NB4 (cell line): ENCODE results near the gene KLC4.
"Not testable (repeated sequence)": the region's sequence is repeated elsewhere in the genome, so short reads cannot be mapped to it uniquely, and the experiment has no call there.

Source experiments
- DNase-seq: peaks from one replicate; pipeline ENCODE4 v3.0.0; 2010; ENCODE audit warnings: low read depth
- H3K4me3 ChIP-seq: one replicate; pipeline ENCODE4 v1.5.1; 2011; ENCODE audit warnings: mild to moderate bottlenecking, low read depth, low read length, moderate library complexity
- CTCF ChIP-seq: IDR thresholded peaks from one replicate; pipeline ENCODE4 v1.5.1; 2012; ENCODE audit warnings: low read depth, low read length
- MAX ChIP-seq: IDR thresholded peaks from 2 replicates; pipeline ENCODE4 v1.6.1; 2011; ENCODE audit warnings: low read depth, low read length
- MYC ChIP-seq: IDR thresholded peaks from 2 replicates; pipeline ENCODE4 v1.6.1; 2011; ENCODE audit warnings: low read depth, low read length
- POLR2A ChIP-seq: IDR thresholded peaks from 2 replicates; pipeline ENCODE4 v1.6.1; 2011; ENCODE audit warnings: mild to moderate bottlenecking; ENCODE audit not compliant: insufficient read length; ENCODE audit errors: extremely low read depth

Gene KLC4

GRCh38 chr6:43037706-43038105 lies 21.7 kb upstream of the KLC4 start:
- no peak for DNase-seq
- no peak for TF ChIP-seq MYC
- no peak overlapping the region for H3K4me3 ChIP-seq

GRCh38 chr6:43038727-43039126 lies 20.7 kb upstream of the KLC4 start:
- no peak for DNase-seq
- TF ChIP-seq CTCF (no peak), MYC (no peak), MAX (no peak), POLR2A (no peak)
- H3K4me3 ChIP-seq = no peak overlapping the region

- H3K4me3 ChIP-seq = no peak overlapping the region
- no peak for DNase-seq
- no peak for TF ChIP-seq POLR2A
- no peak for TF ChIP-seq CTCF
- TF ChIP-seq MAX = no peak
- TF ChIP-seq MYC = no peak
These were observed 18.7 kb upstream of the KLC4 start for GRCh38 chr6:43040542-43041257.

- not testable (repeated sequence) for H3K4me3 ChIP-seq, DNase-seq
These were observed 18.0 kb upstream of the KLC4 start for GRCh38 chr6:43041475-43041874.

- no peak overlapping the region for H3K4me3 ChIP-seq
- TF ChIP-seq MAX = no peak
- no peak for TF ChIP-seq MYC
- no peak for TF ChIP-seq POLR2A
- TF ChIP-seq CTCF = no peak
- DNase-seq = no peak
These were observed 16.1 kb upstream of the KLC4 start for GRCh38 chr6:43043310-43043709.

- no peak for DNase-seq
- TF ChIP-seq POLR2A = no peak
- no peak overlapping the region for H3K4me3 ChIP-seq
These were observed 14.0 kb upstream of the KLC4 start for GRCh38 chr6:43045371-43045930.

- no peak for DNase-seq
- TF ChIP-seq MYC (no peak), CTCF (no peak), MAX (no peak), POLR2A (no peak)
- no peak overlapping the region for H3K4me3 ChIP-seq
These were observed 11.4 kb upstream of the KLC4 start for GRCh38 chr6:43047998-43048397.
